ENCODE data around the gene THRA. TPM values are rescaled to one million over a fixed set of nuclear protein-coding genes. Genes with fewer than 3 reads are reported as not detected.

Gene THRA
- polyA plus RNA-seq, 4 donors = 22.4 to 67.5 (median 43.4) TPM

DNA sequence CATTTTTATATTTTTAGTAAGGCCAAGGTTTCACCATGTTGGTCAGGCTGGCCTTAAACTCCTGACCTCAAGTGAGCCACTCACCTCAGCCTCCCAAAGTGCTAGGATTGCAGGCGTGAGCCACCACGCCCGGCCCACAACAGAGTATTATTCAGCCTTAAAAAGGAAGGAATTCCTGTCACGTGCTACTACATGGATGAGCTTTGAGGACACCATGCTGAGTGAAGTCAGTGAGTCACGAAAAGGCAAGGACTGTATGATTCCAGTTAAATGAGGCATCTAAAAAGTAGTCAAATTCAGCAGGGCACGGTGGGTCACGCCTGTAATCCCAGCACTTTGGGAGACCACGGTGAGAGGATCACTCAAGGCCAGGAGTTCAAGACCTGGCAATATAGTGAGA, 37.9 kb upstream of the THRA start:
- FAIRE-seq = no peak
- Histone ChIP-seq H3K27ac (ENCODE audit: low read depth in 1 of 3, low read length in 2 of 3) (no peak overlapping the region), H3K27me3 (ENCODE audit: control insufficient read depth in 3 of 3, insufficient read depth in 3 of 3, low read length in 3 of 3) (no peaks in the 10 kb centered on the region), H3K9me3 (ENCODE audit: control insufficient read depth in 2 of 2, insufficient read depth in 1 of 2, low read depth in 1 of 2, low read length in 1 of 2) (no peaks in the 10 kb centered on the region), H3K4me1 (ENCODE audit: control insufficient read depth in 3 of 3, insufficient read depth in 2 of 3, low read depth in 1 of 3, low read length in 2 of 3) (peaks cover 0 to 11% (median 0%) of the 10 kb centered on the region in 3 donors), H3K36me3 (ENCODE audit: control insufficient read depth in 3 of 3, insufficient read depth in 2 of 3, low read depth in 1 of 3, low read length in 3 of 3) (peaks cover 12 to 95% (median 32%) of the 10 kb centered on the region in 3 donors), H3K4me3 (ENCODE audit: low read depth in 1 of 3, low read length in 3 of 3) (no peak overlapping the region)
- no peak for DNase-seq
- WGBS, 3 donors = 88 to 96% (median 93%) methylated on average over 8 of the region's 8 CpGs

GRCh38 chr17:40025559-40025958, 37.2 kb upstream of the THRA start:
- no peak overlapping the region for H3K27ac ChIP-seq (ENCODE audit: low read depth in 1 of 3, low read length in 2 of 3)
- peaks cover 0 to 11% (median 0%) of the 10 kb centered on the region in 3 donors for H3K4me1 ChIP-seq (ENCODE audit: control insufficient read depth in 3 of 3, insufficient read depth in 2 of 3, low read depth in 1 of 3, low read length in 2 of 3)
- FAIRE-seq = no peak
- H3K4me3 ChIP-seq (ENCODE audit: low read depth in 1 of 3, low read length in 3 of 3) = no peak overlapping the region
- 86 to 94% (median 86%) methylated on average over 2 of the region's 2 CpGs for WGBS, 3 donors
- no peaks in the 10 kb centered on the region for H3K9me3 ChIP-seq (ENCODE audit: control insufficient read depth in 2 of 2, insufficient read depth in 1 of 2, low read depth in 1 of 2, low read length in 1 of 2)
- H3K36me3 ChIP-seq (ENCODE audit: control insufficient read depth in 3 of 3, insufficient read depth in 2 of 3, low read depth in 1 of 3, low read length in 3 of 3) = peaks cover 9 to 95% (median 29%) of the 10 kb centered on the region in 3 donors
- no peaks in the 10 kb centered on the region for H3K27me3 ChIP-seq (ENCODE audit: control insufficient read depth in 3 of 3, insufficient read depth in 3 of 3, low read length in 3 of 3)
- no peak for DNase-seq

DNA sequence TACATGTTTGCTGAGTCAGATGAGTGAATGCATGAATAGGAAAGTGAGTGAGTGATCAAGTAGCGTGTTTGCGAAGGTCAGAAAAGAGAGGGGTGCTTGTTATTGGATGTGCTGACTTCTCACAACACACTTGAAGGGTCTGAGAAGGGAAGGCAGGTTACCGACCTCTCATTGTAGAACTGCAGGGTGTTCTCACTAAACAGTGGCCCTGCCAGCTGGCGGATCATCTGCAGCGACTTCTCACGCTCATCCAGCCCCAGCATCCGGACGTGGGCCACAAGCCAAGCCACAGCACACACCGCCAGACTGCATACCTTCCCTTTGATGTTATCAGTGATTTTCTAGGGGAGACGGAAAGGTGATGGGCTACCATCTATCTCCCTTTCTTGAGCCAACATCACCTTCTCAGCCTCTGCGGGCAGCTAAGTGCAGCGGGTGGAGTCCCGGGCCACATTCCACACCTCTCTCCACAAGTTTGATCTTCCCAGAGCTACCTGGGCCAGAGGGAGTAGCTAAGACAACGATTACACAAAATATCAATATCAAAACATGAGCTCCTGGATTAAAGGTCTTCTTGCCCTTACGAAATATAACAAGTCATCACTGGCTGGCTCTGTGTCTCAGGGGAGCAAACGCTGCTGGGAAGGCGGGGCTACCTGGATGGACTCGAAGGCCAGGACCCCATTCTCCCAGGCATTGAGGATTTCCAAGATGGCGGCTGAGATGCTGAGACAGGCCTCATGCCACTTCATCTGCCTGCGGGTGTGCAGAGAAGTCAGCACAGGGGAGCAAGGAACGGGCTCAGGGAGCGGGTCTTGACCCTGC, 36.6 kb upstream of the THRA start:
- Histone ChIP-seq H3K4me3 (ENCODE audit: low read depth in 1 of 3, low read length in 3 of 3) (no peak overlapping the region), H3K27ac (ENCODE audit: low read depth in 1 of 3, low read length in 2 of 3) (no peak overlapping the region), H3K36me3 (ENCODE audit: control insufficient read depth in 3 of 3, insufficient read depth in 2 of 3, low read depth in 1 of 3, low read length in 3 of 3) (peaks cover 9 to 95% (median 29%) of the 10 kb centered on the region in 3 donors), H3K9me3 (ENCODE audit: control insufficient read depth in 2 of 2, insufficient read depth in 1 of 2, low read depth in 1 of 2, low read length in 1 of 2) (no peaks in the 10 kb centered on the region), H3K4me1 (ENCODE audit: control insufficient read depth in 3 of 3, insufficient read depth in 2 of 3, low read depth in 1 of 3, low read length in 2 of 3) (peaks cover 0 to 11% (median 0%) of the 10 kb centered on the region in 3 donors), H3K27me3 (ENCODE audit: control insufficient read depth in 3 of 3, insufficient read depth in 3 of 3, low read length in 3 of 3) (no peaks in the 10 kb centered on the region)
- WGBS, 3 donors = 77 to 83% (median 77%) methylated on average over 22 of the region's 22 CpGs
- DNase-seq (no peak), FAIRE-seq (no peak)

DNA sequence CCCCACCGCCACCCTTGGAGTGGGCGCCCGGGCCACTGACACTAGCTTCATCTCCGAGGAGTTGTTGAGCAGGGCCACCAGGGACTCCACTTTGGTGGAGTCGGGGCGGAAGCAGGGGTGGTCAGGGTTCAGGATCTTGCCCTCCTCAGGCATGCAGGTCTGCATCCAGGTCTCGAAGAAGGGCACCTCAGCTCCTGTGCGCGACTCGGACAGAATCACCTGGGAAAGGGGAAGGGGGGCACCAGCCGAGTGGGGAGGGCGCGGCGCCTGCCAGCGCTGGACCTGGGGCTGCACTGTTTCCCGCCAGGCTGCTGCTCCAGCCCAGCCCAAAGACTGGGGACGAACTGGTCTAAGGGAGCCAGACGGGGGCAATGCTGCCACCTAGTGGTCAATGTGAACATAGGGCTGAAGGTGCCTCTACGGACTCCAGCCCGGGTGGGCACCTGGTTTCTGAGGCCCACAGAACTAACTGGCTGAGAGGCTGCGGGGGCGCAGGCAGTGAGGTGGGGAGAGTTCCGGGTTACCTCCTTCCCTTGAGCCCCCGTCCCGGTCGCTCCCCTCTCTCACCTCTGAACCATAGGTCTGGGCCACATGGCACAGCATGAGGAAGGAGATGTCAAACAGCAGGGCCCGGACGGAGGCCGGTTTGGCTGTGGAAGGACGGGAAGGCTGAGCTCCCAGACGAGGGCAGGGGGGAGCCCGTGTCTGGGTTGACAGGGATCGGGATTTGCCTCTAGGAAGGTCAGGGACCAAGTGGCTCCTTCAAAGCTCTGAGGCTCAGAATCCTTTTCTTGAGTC, 35.8 kb upstream of the THRA start:
- FAIRE-seq = no peak
- Histone ChIP-seq H3K27ac (ENCODE audit: low read depth in 1 of 3, low read length in 2 of 3) (no peak overlapping the region), H3K4me3 (ENCODE audit: low read depth in 1 of 3, low read length in 3 of 3) (no peak overlapping the region), H3K4me1 (ENCODE audit: control insufficient read depth in 3 of 3, insufficient read depth in 2 of 3, low read depth in 1 of 3, low read length in 2 of 3) (peaks cover 0 to 11% (median 0%) of the 10 kb centered on the region in 3 donors), H3K36me3 (ENCODE audit: control insufficient read depth in 3 of 3, insufficient read depth in 2 of 3, low read depth in 1 of 3, low read length in 3 of 3) (peaks cover 12 to 95% (median 22%) of the 10 kb centered on the region in 3 donors), H3K9me3 (ENCODE audit: control insufficient read depth in 2 of 2, insufficient read depth in 1 of 2, low read depth in 1 of 2, low read length in 1 of 2) (no peaks in the 10 kb centered on the region), H3K27me3 (ENCODE audit: control insufficient read depth in 3 of 3, insufficient read depth in 3 of 3, low read length in 3 of 3) (no peaks in the 10 kb centered on the region)
- 33 to 37% (median 37%) methylated on average over 33 of the region's 33 CpGs for WGBS, 3 donors
- peak; percentile 85 to 88 for DNase-seq

GRCh38 chr17:40027614-40028012, 35.2 kb upstream of the THRA start:
- Histone ChIP-seq H3K9me3 (ENCODE audit: control insufficient read depth in 2 of 2, insufficient read depth in 1 of 2, low read depth in 1 of 2, low read length in 1 of 2) (no peaks in the 10 kb centered on the region), H3K27ac (ENCODE audit: low read depth in 1 of 3, low read length in 2 of 3) (no peak overlapping the region), H3K27me3 (ENCODE audit: control insufficient read depth in 3 of 3, insufficient read depth in 3 of 3, low read length in 3 of 3) (no peaks in the 10 kb centered on the region), H3K36me3 (ENCODE audit: control insufficient read depth in 3 of 3, insufficient read depth in 2 of 3, low read depth in 1 of 3, low read length in 3 of 3) (peaks cover 12 to 95% (median 16%) of the 10 kb centered on the region in 3 donors), H3K4me3 (ENCODE audit: low read depth in 1 of 3, low read length in 3 of 3) (no peak overlapping the region), H3K4me1 (ENCODE audit: control insufficient read depth in 3 of 3, insufficient read depth in 2 of 3, low read depth in 1 of 3, low read length in 2 of 3) (peaks cover 0 to 11% (median 0%) of the 10 kb centered on the region in 3 donors)
- FAIRE-seq (no peak), DNase-seq (no peak)
- WGBS, 3 donors = 85 to 98% (median 92%) methylated on average over 5 of the region's 5 CpGs

GRCh38 chr17:40028595-40028994, 34.2 kb upstream of the THRA start:
- Histone ChIP-seq H3K27ac (ENCODE audit: low read depth in 1 of 3, low read length in 2 of 3) (no peak overlapping the region), H3K9me3 (ENCODE audit: control insufficient read depth in 2 of 2, insufficient read depth in 1 of 2, low read depth in 1 of 2, low read length in 1 of 2) (no peaks in the 10 kb centered on the region), H3K4me3 (ENCODE audit: low read depth in 1 of 3, low read length in 3 of 3) (no peak overlapping the region), H3K4me1 (ENCODE audit: control insufficient read depth in 3 of 3, insufficient read depth in 2 of 3, low read depth in 1 of 3, low read length in 2 of 3) (peaks cover 0 to 6% (median 5%) of the 10 kb centered on the region in 3 donors), H3K36me3 (ENCODE audit: control insufficient read depth in 3 of 3, insufficient read depth in 2 of 3, low read depth in 1 of 3, low read length in 3 of 3) (peaks cover 6 to 95% (median 14%) of the 10 kb centered on the region in 3 donors), H3K27me3 (ENCODE audit: control insufficient read depth in 3 of 3, insufficient read depth in 3 of 3, low read length in 3 of 3) (no peaks in the 10 kb centered on the region)
- FAIRE-seq (no peak), DNase-seq (no peak)
- 91 to 93% (median 92%) methylated on average over 13 of the region's 13 CpGs for WGBS, 3 donors

- 67 to 92% (median 80%) methylated on average over 11 of the region's 11 CpGs for WGBS, 3 donors
- FAIRE-seq (no peak), DNase-seq (no peak)
- no peaks in the 10 kb centered on the region for H3K9me3 ChIP-seq (ENCODE audit: control insufficient read depth in 2 of 2, insufficient read depth in 1 of 2, low read depth in 1 of 2, low read length in 1 of 2)
- H3K36me3 ChIP-seq (ENCODE audit: control insufficient read depth in 3 of 3, insufficient read depth in 2 of 3, low read depth in 1 of 3, low read length in 3 of 3) = peaks cover 2 to 94% (median 8%) of the 10 kb centered on the region in 3 donors
- H3K4me1 ChIP-seq (ENCODE audit: control insufficient read depth in 3 of 3, insufficient read depth in 2 of 3, low read depth in 1 of 3, low read length in 2 of 3) = peaks cover 0 to 7% (median 2%) of the 10 kb centered on the region in 3 donors
- peak overlapping the region in 2 of 3 donors; percentile 69 to 85 for H3K27ac ChIP-seq (ENCODE audit: low read depth in 1 of 3, low read length in 2 of 3)
- no peak overlapping the region for H3K4me3 ChIP-seq (ENCODE audit: low read depth in 1 of 3, low read length in 3 of 3)
- H3K27me3 ChIP-seq (ENCODE audit: control insufficient read depth in 3 of 3, insufficient read depth in 3 of 3, low read length in 3 of 3) = no peaks in the 10 kb centered on the region
Measured at GRCh38 chr17:40031706-40032105, 31.1 kb upstream of the THRA start.
